Kidney capillary endothelial cell (primary cell): ENCODE results near the gene CBX6.

Experiments
- DNase-seq: peaks from one replicate; pipeline ENCODE4 v3.0.0-alpha.2; 2018; ENCODE audit warnings: low spot score

The CBX6 gene

GRCh38 chr22:38819387-38819940 is 52.6 kb downstream of the CBX6 start:
- DNase-seq: no peak

- DNase-seq: no peak
Measured at GRCh38 chr22:38817196-38817595, 54.8 kb downstream of the CBX6 start.

- DNase-seq: no peak
Measured at GRCh38 chr22:38815842-38816241, 56.2 kb downstream of the CBX6 start.
